AG08396 (cell line): ENCODE measurements around the gene RCOR1.
"Not testable (repeated sequence)": the region's sequence is repeated elsewhere in the genome, so short reads cannot be mapped to it uniquely, and the experiment has no call there.

Experiments used
- DNase-seq: peaks from one replicate; pipeline ENCODE4 v3.0.0; 2012; ENCODE audit warnings: low spot score, mixed read lengths

RCOR1 gene

GRCh38 chr14:102571043-102571442 is 21.4 kb upstream of the RCOR1 start:
- DNase-seq, result no peak

GRCh38 chr14:102571478-102572042 is 20.9 kb upstream of the RCOR1 start:
- DNase-seq, result no peak

GRCh38 chr14:102573161-102573560 is 19.3 kb upstream of the RCOR1 start:
- not testable (repeated sequence) for DNase-seq

- no peak for DNase-seq
These were observed 18.8 kb upstream of the RCOR1 start for GRCh38 chr14:102573591-102574046.

GRCh38 chr14:102574281-102575159 is 17.9 kb upstream of the RCOR1 start:
- no peak for DNase-seq

- DNase-seq, result no peak
These were observed 17.1 kb upstream of the RCOR1 start for GRCh38 chr14:102575160-102575845.

GRCh38 chr14:102575846-102576428 is 16.5 kb upstream of the RCOR1 start:
- not testable (repeated sequence) for DNase-seq

- DNase-seq, result no peak
These were observed 13.6 kb upstream of the RCOR1 start for GRCh38 chr14:102578821-102579220.

- peak; percentile 66 for DNase-seq
These were observed 12.5 kb upstream of the RCOR1 start for GRCh38 chr14:102579696-102580549.

- no peak for DNase-seq
These were observed 11.8 kb upstream of the RCOR1 start for GRCh38 chr14:102580550-102581110.

GRCh38 chr14:102581193-102581592 is 11.3 kb upstream of the RCOR1 start:
- no peak for DNase-seq

- no peak for DNase-seq
These were observed 8.7 kb upstream of the RCOR1 start for GRCh38 chr14:102583726-102584125.

- no peak for DNase-seq
These were observed 7.3 kb upstream of the RCOR1 start for GRCh38 chr14:102584871-102585869.

GRCh38 chr14:102586420-102587104 is 5.9 kb upstream of the RCOR1 start:
- DNase-seq, result no peak

GRCh38 chr14:102588821-102589220 is 3.6 kb upstream of the RCOR1 start:
- DNase-seq, result no peak

- no peak for DNase-seq
These were observed 2.6 kb upstream of the RCOR1 start for GRCh38 chr14:102589761-102590290.

GRCh38 chr14:102590667-102591099 is 1.8 kb upstream of the RCOR1 start:
- DNase-seq, result peak; percentile 39

GRCh38 chr14:102591372-102591943 is 991 bp upstream of the RCOR1 start:
- peak; percentile 40 for DNase-seq

GRCh38 chr14:102592763-102593060 is 263 bp downstream of the RCOR1 start:
- DNase-seq, result no peak
